A549 (cell line): ENCODE results near the gene ADAMTS13. TPM values are rescaled to one million over a fixed set of nuclear protein-coding genes. Genes with fewer than 3 reads are reported as not detected.

Source experiments
- ATAC-seq, 2 experiments: fragments of 200-7000 bp in 1 of 2; fragments of >200 bp in 1 of 2; cut with Nextera tagmentation in 1 of 2; cut with Tn5 transposase in 1 of 2; 3 replicates each; pipeline versions ENCODE4 v1.8.0 to v1.9.1; 2018 to 2020; ENCODE audit warnings: mild to moderate bottlenecking in 1 of 2, moderate library complexity in 1 of 2
- CTCF ChIA-PET: fragments of 300-600 bp; sonication (Branson Sonifier 250); formaldehyde crosslinking; extraction: SDS; loops from one replicate; lab custom pipeline; 2021; ENCODE audit warnings: antibody characterized with exemption, inconsistent platforms; lab: Yijun Ruan, JAX
- POLR2A ChIA-PET: fragments of 350-600 bp; formaldehyde crosslinking; extraction: SDS; loops from one replicate; lab custom pipeline; 2021; ENCODE audit warnings: antibody characterized with exemption, inconsistent platforms; lab: Yijun Ruan, JAX
- DNase-seq, 2 experiments: peaks; one replicate each; pipeline versions ENCODE4 v3.0.0 to v3.0.0-alpha.2; 2011 to 2016; ENCODE audit warnings: low read depth in 1 of 2, low spot score in 1 of 2
- FAIRE-seq: peaks from 2 replicates; lab custom pipeline; 2011; peaks lifted over from hg19 to GRCh38; lab: Jason Lieb, UNC
- H3K27ac ChIP-seq, 2 experiments: fragments of >200 bp; sonication (Bioruptor Twin); formaldehyde crosslinking; 3 replicates each; pipeline ENCODE4 v1.5.1; 2016 to 2017
- H3K4me1 ChIP-seq: fragments of >200 bp; sonication (Bioruptor Twin); formaldehyde crosslinking; 3 replicates; pipeline ENCODE4 v1.6.1; 2016
- H3K4me2 ChIP-seq: fragments of >200 bp; sonication (Bioruptor Twin); formaldehyde crosslinking; 3 replicates; pipeline ENCODE4 v1.6.1; 2016
- H3K4me3 ChIP-seq: fragments of >200 bp; sonication (Bioruptor Twin); formaldehyde crosslinking; 3 replicates; pipeline ENCODE4 v1.5.1; 2016
- H3K9me3 ChIP-seq: fragments of >200 bp; sonication (Bioruptor Twin); formaldehyde crosslinking; 3 replicates; pipeline ENCODE4 v1.6.1; 2016
- BHLHE40 ChIP-seq: IDR thresholded peaks from 2 replicates; pipeline ENCODE4 v1.6.1; 2012; ENCODE audit warnings: low read depth, low read length, inconsistent platforms
- CEBPB ChIP-seq, 2 experiments: fragments of >200 bp in 1 of 2; sonication (Bioruptor Twin) in 1 of 2; formaldehyde crosslinking in 1 of 2; IDR thresholded peaks; 2 replicates each; pipeline ENCODE4 v1.6.1; 2012 to 2016
- EHMT2 ChIP-seq: fragments of 200-600 bp; sonication (generic); IDR thresholded peaks from 2 replicates; pipeline ENCODE4 v1.6.1; 2016; ENCODE audit warnings: antibody characterized with exemption, low read depth, mild to moderate bottlenecking, moderate library complexity
- GATA3 ChIP-seq: IDR thresholded peaks from 2 replicates; pipeline ENCODE4 v1.6.1; 2012; ENCODE audit warnings: borderline replicate concordance
- HES2 ChIP-seq: fragments of >200 bp; sonication (Bioruptor Twin); formaldehyde crosslinking; IDR thresholded peaks from 2 replicates; pipeline ENCODE4 v1.6.1; 2016
- HEYL ChIP-seq: fragments of 250-450 bp; sonication (Bioruptor Pico); IDR thresholded peaks from 2 replicates; pipeline ENCODE4 v1.8.0; 2021; ENCODE audit warnings: mild to moderate bottlenecking, moderate library complexity
- HMGXB4 ChIP-seq: fragments of 250-450 bp; sonication (Bioruptor Pico); IDR thresholded peaks from 2 replicates; pipeline ENCODE4 v1.5.0; 2021; ENCODE audit warnings: mild to moderate bottlenecking, moderate library complexity, borderline replicate concordance
- JUN ChIP-seq, 2 experiments: fragments of >200 bp; sonication (Bioruptor Twin); formaldehyde crosslinking; IDR thresholded peaks; 2 replicates in 1 of 2; 3 replicates in 1 of 2; pipeline ENCODE4 v1.6.1; 2016 to 2017
- KDM1A ChIP-seq: fragments of 200-600 bp; sonication (generic); IDR thresholded peaks from 2 replicates; pipeline ENCODE4 v1.6.1; 2016; ENCODE audit warnings: low read depth, mild to moderate bottlenecking
- MAFK ChIP-seq: fragments of 450-650 bp; IDR thresholded peaks from 2 replicates; pipeline ENCODE4 v1.6.1; 2014; ENCODE audit not compliant: partially characterized antibody
- MAZ ChIP-seq: fragments of 150-350 bp; IDR thresholded peaks from 2 replicates; pipeline ENCODE4 v1.6.1; 2014; ENCODE audit warnings: antibody characterized with exemption, low read depth, low read length, borderline replicate concordance
- NFE2L2 ChIP-seq: fragments of 150-350 bp; conservative IDR thresholded peaks from 2 replicates; pipeline ENCODE4 v1.6.1; 2014; ENCODE audit warnings: low read length
- NR3C1 ChIP-seq: fragments of >200 bp; sonication (Bioruptor Twin); formaldehyde crosslinking; IDR thresholded peaks from 3 replicates; pipeline ENCODE4 v1.6.1; 2017
- PBX3 ChIP-seq: IDR thresholded peaks from 2 replicates; pipeline ENCODE4 v1.6.1; 2012
- POLR2A ChIP-seq: IDR thresholded peaks from 2 replicates; pipeline ENCODE4 v1.6.1; 2012; ENCODE audit warnings: mild to moderate bottlenecking, low read length
- POLR2AphosphoS2 ChIP-seq: conservative IDR thresholded peaks from 2 replicates; pipeline ENCODE4 v1.6.1; 2012; ENCODE audit warnings: low read length, improper control_type of control experiment, inconsistent platforms
- RAD21 ChIP-seq, 2 experiments: fragments of >200 bp in 1 of 2; sonication (Bioruptor Twin) in 1 of 2; formaldehyde crosslinking in 1 of 2; IDR thresholded peaks in 1 of 2; conservative IDR thresholded peaks in 1 of 2; 2 replicates in 1 of 2; 3 replicates in 1 of 2; pipeline ENCODE4 v1.6.1; 2012 to 2018; ENCODE audit warnings: inconsistent platforms in 1 of 2
- RCOR1 ChIP-seq: fragments of 150-350 bp; IDR thresholded peaks from 2 replicates; pipeline ENCODE4 v1.6.1; 2014; ENCODE audit warnings: antibody characterized with exemption, low read length, low read depth
- RFX5 ChIP-seq: fragments of 450-650 bp; IDR thresholded peaks from 2 replicates; pipeline ENCODE4 v1.7.1; 2014; ENCODE audit warnings: antibody characterized with exemption, mild to moderate bottlenecking, moderate library complexity
- SREBF2 ChIP-seq: fragments of 450-650 bp; IDR thresholded peaks from 2 replicates; pipeline ENCODE4 v1.6.1; 2014; ENCODE audit warnings: mild to moderate bottlenecking, moderate library complexity
- TFCP2L1 ChIP-seq: fragments of 250-450 bp; sonication (Bioruptor Pico); IDR thresholded peaks from 2 replicates; pipeline ENCODE4 v1.5.0; 2021; ENCODE audit warnings: mild to moderate bottlenecking
- ZC3H11A ChIP-seq: fragments of 450-650 bp; IDR thresholded peaks from 2 replicates; pipeline ENCODE4 v1.6.1; 2014; ENCODE audit warnings: antibody characterized with exemption, mild to moderate bottlenecking
- ZNF302 ChIP-seq: fragments of 250-450 bp; sonication (Bioruptor Pico); IDR thresholded peaks from 2 replicates; pipeline ENCODE4 v1.9.0; 2021; ENCODE audit warnings: inconsistent platforms, mild to moderate bottlenecking, moderate library complexity
- WGBS: methylation state at CpG from one replicate; pipeline ENCODE4 v1.1.6; 2017; ENCODE audit errors: missing lambda C conversion rate; 5-methylcytosine and 5-hydroxymethylcytosine counted together
- polyA plus RNA-seq, 4 experiments: library from polyadenylated mRNA; depleted of rRNA in 3 of 4; stranded (reverse); fragments of >200 nt; fragmentation: RNase III in 1 of 4; extraction: RNeasy Plus Mini Kit Qiagen cat#74134 plus additional on column Dnase treatment in 1 of 4; gene quantifications; 2 replicates in 3 of 4; 3 replicates in 1 of 4; pipeline ENCODE4 v1.2.3, GENCODE V29; 2011 to 2017
- TF ChIP-seq, protein P1 (sequence below): fragments of >200 bp; sonication (Bioruptor Twin); formaldehyde crosslinking; IDR thresholded peaks from 3 replicates; pipeline ENCODE4 v1.5.1; 2016
- TF ChIP-seq, protein P2 (sequence below): fragments of 150-350 bp; IDR thresholded peaks from 2 replicates; pipeline ENCODE4 v1.6.1; 2014; ENCODE audit warnings: low read depth, mild to moderate bottlenecking, low read length

Gene ADAMTS13
- polyA plus RNA-seq, 2 of the 4 experiments (the other 2 are of a cell fraction): 0.80 to 0.98 TPM

- TF ChIP-seq ZC3H11A (no peak), NFE2L2 (no peak), RFX5 (no peak), SREBF2 (no peak), HES2 (no peak), HMGXB4 (CRISPR knock-in tag) (no peak), JUN (IDR thresholded peaks at IDR 0.05) (no peak), RAD21 (conservative IDR thresholded peaks at IDR 0.05 in 1 of 2, IDR thresholded peaks at IDR 0.05 in 1 of 2) (no peak), NR3C1 (no peak), RCOR1 (no peak), EHMT2 (no peak), ZNF302 (CRISPR knock-in tag) (no peak), PBX3 (no peak), CEBPB (IDR thresholded peaks at IDR 0.05) (no peak)
- TF ChIP-seq, protein P1, sequence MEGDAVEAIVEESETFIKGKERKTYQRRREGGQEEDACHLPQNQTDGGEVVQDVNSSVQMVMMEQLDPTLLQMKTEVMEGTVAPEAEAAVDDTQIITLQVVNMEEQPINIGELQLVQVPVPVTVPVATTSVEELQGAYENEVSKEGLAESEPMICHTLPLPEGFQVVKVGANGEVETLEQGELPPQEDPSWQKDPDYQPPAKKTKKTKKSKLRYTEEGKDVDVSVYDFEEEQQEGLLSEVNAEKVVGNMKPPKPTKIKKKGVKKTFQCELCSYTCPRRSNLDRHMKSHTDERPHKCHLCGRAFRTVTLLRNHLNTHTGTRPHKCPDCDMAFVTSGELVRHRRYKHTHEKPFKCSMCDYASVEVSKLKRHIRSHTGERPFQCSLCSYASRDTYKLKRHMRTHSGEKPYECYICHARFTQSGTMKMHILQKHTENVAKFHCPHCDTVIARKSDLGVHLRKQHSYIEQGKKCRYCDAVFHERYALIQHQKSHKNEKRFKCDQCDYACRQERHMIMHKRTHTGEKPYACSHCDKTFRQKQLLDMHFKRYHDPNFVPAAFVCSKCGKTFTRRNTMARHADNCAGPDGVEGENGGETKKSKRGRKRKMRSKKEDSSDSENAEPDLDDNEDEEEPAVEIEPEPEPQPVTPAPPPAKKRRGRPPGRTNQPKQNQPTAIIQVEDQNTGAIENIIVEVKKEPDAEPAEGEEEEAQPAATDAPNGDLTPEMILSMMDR: no peak
- TF ChIP-seq, protein P2, sequence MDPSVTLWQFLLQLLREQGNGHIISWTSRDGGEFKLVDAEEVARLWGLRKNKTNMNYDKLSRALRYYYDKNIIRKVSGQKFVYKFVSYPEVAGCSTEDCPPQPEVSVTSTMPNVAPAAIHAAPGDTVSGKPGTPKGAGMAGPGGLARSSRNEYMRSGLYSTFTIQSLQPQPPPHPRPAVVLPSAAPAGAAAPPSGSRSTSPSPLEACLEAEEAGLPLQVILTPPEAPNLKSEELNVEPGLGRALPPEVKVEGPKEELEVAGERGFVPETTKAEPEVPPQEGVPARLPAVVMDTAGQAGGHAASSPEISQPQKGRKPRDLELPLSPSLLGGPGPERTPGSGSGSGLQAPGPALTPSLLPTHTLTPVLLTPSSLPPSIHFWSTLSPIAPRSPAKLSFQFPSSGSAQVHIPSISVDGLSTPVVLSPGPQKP: no peak
- no peaks in the 10 kb centered on the region for H3K4me1 ChIP-seq
- H3K4me3 ChIP-seq: no peak overlapping the region
- H3K27ac ChIP-seq: no peak overlapping the region
- DNase-seq: no peak
- H3K4me2 ChIP-seq: no peak overlapping the region
- ATAC-seq: 0 out of 6 replicates have a peak, but pooled peaks of 1 of the 2 experiments have one; percentile 31
- WGBS: 63% methylated on average over 11 of the region's 14 CpGs
- no peak for FAIRE-seq
- CTCF ChIA-PET: interaction anchor here (1.5 to 4.2 kb wide), 5 partner anchors 12 to 200 kb away, joined by 5 to 21 read pairs (median 7); no protein-coding TSS in a partner anchor
- H3K9me3 ChIP-seq: no peaks in the 10 kb centered on the region
- POLR2A ChIA-PET: no interaction called here
Measured at GRCh38 chr9:133385452-133385851, 36.7 kb upstream of the ADAMTS13 start.

GRCh38 chr9:133386338-133386737 lies 35.8 kb upstream of the ADAMTS13 start:
- no peak for ATAC-seq
- no peak overlapping the region for H3K4me2 ChIP-seq
- POLR2A ChIA-PET: no interaction called here
- no peaks in the 10 kb centered on the region for H3K9me3 ChIP-seq
- CTCF ChIA-PET: interaction anchor here (1.0 to 4.2 kb wide), 6 partner anchors 11 to 201 kb away, joined by 3 to 21 read pairs (median 6); no protein-coding TSS in a partner anchor
- no peak for DNase-seq
- H3K4me1 ChIP-seq: no peaks in the 10 kb centered on the region
- 83% methylated on average over 13 of the region's 13 CpGs for WGBS
- TF ChIP-seq KDM1A: no peak
- TF ChIP-seq CEBPB (IDR thresholded peaks at IDR 0.05): no peak
- no peak for TF ChIP-seq ZC3H11A
- no peak for TF ChIP-seq RFX5
- TF ChIP-seq, protein P1: no peak
- no peak for TF ChIP-seq POLR2A
- no peak for TF ChIP-seq POLR2AphosphoS2
- no peak for TF ChIP-seq NR3C1
- no peak for TF ChIP-seq MAZ
- no peak for TF ChIP-seq TFCP2L1
- no peak for TF ChIP-seq RAD21 (conservative IDR thresholded peaks at IDR 0.05 in 1 of 2, IDR thresholded peaks at IDR 0.05 in 1 of 2)
- no peak for TF ChIP-seq EHMT2
- TF ChIP-seq, protein P2: no peak
- TF ChIP-seq GATA3: no peak
- TF ChIP-seq HEYL (CRISPR knock-in tag): no peak
- no peak for TF ChIP-seq MAFK
- TF ChIP-seq BHLHE40: no peak
- TF ChIP-seq, all 56 proteins: peak for 0
- Histone ChIP-seq H3K27ac (no peak overlapping the region), H3K4me3 (no peak overlapping the region)
- FAIRE-seq: no peak
